ENCODE measurements around the gene KCNIP4. TPM values are rescaled to one million over a fixed set of nuclear protein-coding genes. Genes with fewer than 3 reads are reported as not detected.

The KCNIP4 gene
- total RNA-seq, 1 donor from 2014 or later: not detected

GRCh38 chr4:21795091-21795490 lies 153.5 kb downstream of the KCNIP4 start:
- H3K36me3 ChIP-seq: no peaks in the 10 kb centered on the region
- no peak overlapping the region for H3K4me3 ChIP-seq
- no peak for DNase-seq
- H3K9me3 ChIP-seq: no peaks in the 10 kb centered on the region
- no peaks in the 10 kb centered on the region for H3K27me3 ChIP-seq (ENCODE audit: low read depth)
- no peak overlapping the region for H3K27ac ChIP-seq
- no peak for ATAC-seq
- intact Hi-C loops (cut with DNase I): no loop called here
- no peaks in the 10 kb centered on the region for H3K4me1 ChIP-seq
- no peak for TF ChIP-seq CTCF (IDR thresholded peaks at IDR 0.05)

- intact Hi-C loops (cut with DNase I): no loop called here
- DNase-seq: no peak
Observed at GRCh38 chr4:21792736-21793135, 155.8 kb downstream of the KCNIP4 start.

GRCh38 chr4:21790438-21791029 lies 158.0 kb downstream of the KCNIP4 start:
- H3K27ac ChIP-seq: no peak overlapping the region
- TF ChIP-seq CTCF (IDR thresholded peaks at IDR 0.05): peak; percentile 32
- ATAC-seq (no peak), DNase-seq (no peak)
- H3K9me3 ChIP-seq: no peaks in the 10 kb centered on the region
- intact Hi-C loops (cut with DNase I): no loop called here
- H3K36me3 ChIP-seq: no peaks in the 10 kb centered on the region
- H3K4me3 ChIP-seq: no peak overlapping the region
- H3K4me1 ChIP-seq: no peaks in the 10 kb centered on the region
- H3K27me3 ChIP-seq (ENCODE audit: low read depth): no peaks in the 10 kb centered on the region

More at GRCh38 chr4:21792736-21793135, 155.8 kb downstream of the KCNIP4 start:
- no peak for TF ChIP-seq CTCF (IDR thresholded peaks at IDR 0.05)
- Histone ChIP-seq H3K4me3 (no peak overlapping the region), H3K9me3 (no peaks in the 10 kb centered on the region), H3K4me1 (no peaks in the 10 kb centered on the region), H3K27me3 (ENCODE audit: low read depth) (no peaks in the 10 kb centered on the region), H3K36me3 (no peaks in the 10 kb centered on the region), H3K27ac (no peak overlapping the region)
- ATAC-seq: no peak

- ATAC-seq: no peak
- no peaks in the 10 kb centered on the region for H3K36me3 ChIP-seq
- no peaks in the 10 kb centered on the region for H3K27me3 ChIP-seq (ENCODE audit: low read depth)
- no peaks in the 10 kb centered on the region for H3K4me1 ChIP-seq
- no peak overlapping the region for H3K4me3 ChIP-seq
- TF ChIP-seq CTCF (IDR thresholded peaks at IDR 0.05): no peak
- no peaks in the 10 kb centered on the region for H3K9me3 ChIP-seq
- no peak for DNase-seq
- intact Hi-C loops (cut with DNase I): no loop called here
- no peak overlapping the region for H3K27ac ChIP-seq
Observed at GRCh38 chr4:21780148-21780547, 168.4 kb downstream of the KCNIP4 start.

GRCh38 chr4:21778702-21779101 lies 169.9 kb downstream of the KCNIP4 start:
- ATAC-seq (no peak), DNase-seq (no peak)
- TF ChIP-seq CTCF (IDR thresholded peaks at IDR 0.05): no peak
- H3K4me3 ChIP-seq: no peak overlapping the region
- no peaks in the 10 kb centered on the region for H3K4me1 ChIP-seq
- H3K36me3 ChIP-seq: no peaks in the 10 kb centered on the region
- no peaks in the 10 kb centered on the region for H3K27me3 ChIP-seq (ENCODE audit: low read depth)
- H3K9me3 ChIP-seq: no peaks in the 10 kb centered on the region
- intact Hi-C loops (cut with DNase I): no loop called here
- H3K27ac ChIP-seq: no peak overlapping the region

Measured in lower lobe of right lung (tissue), 2 donors.